ENCODE measurements around the gene STK10.

STK10 gene

DNA sequence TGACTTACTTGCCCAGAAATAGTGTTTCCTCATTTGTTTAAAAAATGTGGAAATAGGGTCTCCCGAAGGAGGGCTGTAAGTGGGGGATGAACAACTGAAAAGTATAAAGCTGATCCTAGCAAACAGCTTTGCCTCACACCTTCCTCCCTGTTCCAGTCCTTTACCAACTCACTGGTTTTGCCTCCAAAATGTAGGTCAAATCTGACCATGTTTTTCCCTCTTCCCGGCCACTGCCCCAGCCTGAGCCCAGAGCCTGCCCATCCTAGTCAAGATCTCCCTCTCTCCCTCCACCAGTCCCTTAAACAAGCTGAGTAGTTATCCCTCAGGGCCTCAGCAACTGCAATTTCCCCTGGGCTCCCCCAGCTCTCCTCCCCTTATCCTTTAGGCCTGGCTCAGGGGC, 99.2 kb downstream of the STK10 start:
- TF ChIP-seq, protein P1, sequence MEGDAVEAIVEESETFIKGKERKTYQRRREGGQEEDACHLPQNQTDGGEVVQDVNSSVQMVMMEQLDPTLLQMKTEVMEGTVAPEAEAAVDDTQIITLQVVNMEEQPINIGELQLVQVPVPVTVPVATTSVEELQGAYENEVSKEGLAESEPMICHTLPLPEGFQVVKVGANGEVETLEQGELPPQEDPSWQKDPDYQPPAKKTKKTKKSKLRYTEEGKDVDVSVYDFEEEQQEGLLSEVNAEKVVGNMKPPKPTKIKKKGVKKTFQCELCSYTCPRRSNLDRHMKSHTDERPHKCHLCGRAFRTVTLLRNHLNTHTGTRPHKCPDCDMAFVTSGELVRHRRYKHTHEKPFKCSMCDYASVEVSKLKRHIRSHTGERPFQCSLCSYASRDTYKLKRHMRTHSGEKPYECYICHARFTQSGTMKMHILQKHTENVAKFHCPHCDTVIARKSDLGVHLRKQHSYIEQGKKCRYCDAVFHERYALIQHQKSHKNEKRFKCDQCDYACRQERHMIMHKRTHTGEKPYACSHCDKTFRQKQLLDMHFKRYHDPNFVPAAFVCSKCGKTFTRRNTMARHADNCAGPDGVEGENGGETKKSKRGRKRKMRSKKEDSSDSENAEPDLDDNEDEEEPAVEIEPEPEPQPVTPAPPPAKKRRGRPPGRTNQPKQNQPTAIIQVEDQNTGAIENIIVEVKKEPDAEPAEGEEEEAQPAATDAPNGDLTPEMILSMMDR (conservative IDR thresholded peaks at IDR 0.05; ENCODE audit: low read length): no peak
- no peak overlapping the region for H3K4me3 ChIP-seq (ENCODE audit: low read length)
- no peak for DNase-seq (ENCODE audit: low read depth)

DNA sequence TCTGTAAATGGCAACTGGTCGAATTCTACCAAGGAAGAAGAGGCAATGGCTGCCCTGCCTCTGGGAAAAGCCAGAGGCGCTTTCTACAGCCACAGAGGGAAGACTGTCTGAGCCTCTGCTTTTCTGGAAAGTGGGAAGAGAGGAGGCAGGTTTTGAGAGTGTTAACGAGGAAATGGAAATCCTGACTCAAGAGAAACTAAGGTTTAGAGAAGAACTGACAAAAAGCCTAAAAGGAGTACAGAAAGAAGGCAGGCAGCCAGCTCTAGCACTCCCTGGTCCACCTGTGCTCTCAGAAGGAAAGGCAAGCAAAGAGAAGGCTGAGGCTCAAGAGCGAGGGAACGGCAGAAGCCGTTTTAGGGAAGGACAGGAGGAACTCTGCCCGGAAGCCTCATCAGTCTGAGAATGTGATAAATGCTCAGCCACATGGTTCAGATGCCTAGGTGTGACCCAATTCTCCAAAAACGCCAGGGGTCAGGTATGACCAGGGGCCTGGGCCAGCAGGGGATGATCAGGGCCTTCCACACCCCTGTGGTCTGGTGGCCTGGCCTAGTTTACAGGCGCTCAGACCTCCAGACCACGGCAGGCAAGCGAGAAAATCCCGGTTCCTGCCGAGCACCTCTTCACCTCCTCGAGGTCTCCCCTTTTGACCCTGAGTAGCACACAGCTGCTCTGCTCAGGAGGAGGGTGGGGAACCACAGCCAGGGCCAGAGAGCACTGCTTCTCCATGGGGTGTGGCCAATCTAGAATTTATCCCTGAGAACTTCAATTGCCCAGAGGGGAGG, 101.6 kb downstream of the STK10 start:
- no peak overlapping the region for H3K4me3 ChIP-seq (ENCODE audit: low read length)
- TF ChIP-seq, protein P1 (conservative IDR thresholded peaks at IDR 0.05; ENCODE audit: low read length): no peak
- no peak for DNase-seq (ENCODE audit: low read depth)

DNA sequence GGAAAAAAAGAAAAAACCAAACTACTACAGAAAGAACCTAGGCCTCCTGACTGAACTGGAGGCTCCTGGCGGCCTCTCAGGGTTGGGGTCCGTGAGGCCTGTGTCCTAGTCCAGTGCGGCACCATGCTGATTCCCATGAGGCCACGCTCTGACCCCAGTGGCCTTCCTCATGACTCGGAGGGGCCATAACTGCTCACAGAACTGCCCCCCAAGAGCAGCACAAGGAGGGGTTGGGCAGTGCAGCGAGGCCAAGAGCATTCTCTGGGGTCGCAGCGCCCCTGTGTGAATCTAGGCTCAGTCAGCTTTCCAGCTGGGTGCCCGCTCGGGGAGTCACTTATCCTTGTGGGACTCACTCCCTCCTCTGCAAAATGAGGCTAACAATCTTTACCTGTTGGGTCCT, 102.3 kb downstream of the STK10 start:
- H3K4me3 ChIP-seq (ENCODE audit: low read length): no peak overlapping the region
- TF ChIP-seq, protein P1 (conservative IDR thresholded peaks at IDR 0.05; ENCODE audit: low read length): no peak
- DNase-seq (ENCODE audit: low read depth): no peak

DNA sequence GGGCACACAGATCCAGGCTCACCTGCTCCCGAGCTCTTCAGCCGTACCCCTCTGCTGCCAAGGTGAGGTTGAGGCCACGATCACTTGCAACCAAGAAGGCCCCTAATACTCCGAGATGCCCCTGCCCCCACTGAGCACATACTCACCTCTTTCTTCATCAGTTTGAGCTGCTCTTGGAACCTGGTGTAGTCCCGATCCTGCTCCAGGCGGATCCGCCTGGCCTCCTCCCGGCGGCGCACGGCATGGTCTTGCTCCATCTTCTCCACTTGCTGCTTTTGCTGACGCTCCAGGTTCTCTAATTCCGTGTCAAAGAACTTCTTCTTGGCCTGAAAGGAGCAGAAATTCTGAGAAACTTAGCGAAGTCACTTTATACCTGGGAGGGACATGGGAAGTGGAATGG, 105.8 kb downstream of the STK10 start:
- TF ChIP-seq, protein P1 (conservative IDR thresholded peaks at IDR 0.05; ENCODE audit: low read length): no peak
- no peak for DNase-seq (ENCODE audit: low read depth)
- H3K4me3 ChIP-seq (ENCODE audit: low read length): no peak overlapping the region

DNA sequence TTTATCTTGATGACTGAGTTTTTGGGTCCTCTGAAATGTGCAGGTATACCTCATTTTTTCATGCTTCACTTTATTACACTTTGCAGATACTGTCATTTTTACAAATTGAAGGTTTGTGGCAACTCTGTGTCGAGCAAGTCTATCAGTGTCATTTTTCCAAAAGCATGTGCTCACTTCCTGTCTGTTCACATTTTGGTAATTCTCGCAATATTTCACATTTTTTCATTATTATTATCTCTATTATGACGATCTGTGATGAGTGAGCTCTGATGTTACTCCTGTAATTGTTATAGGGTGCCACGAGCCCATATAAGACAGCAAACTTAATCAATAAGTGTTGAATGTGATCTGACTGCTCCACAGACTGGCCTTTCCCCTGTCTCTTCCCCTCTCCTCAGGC, 108.1 kb downstream of the STK10 start:
- TF ChIP-seq, protein P1 (conservative IDR thresholded peaks at IDR 0.05; ENCODE audit: low read length): no peak
- no peak for DNase-seq (ENCODE audit: low read depth)
- no peak overlapping the region for H3K4me3 ChIP-seq (ENCODE audit: low read length)

DNA sequence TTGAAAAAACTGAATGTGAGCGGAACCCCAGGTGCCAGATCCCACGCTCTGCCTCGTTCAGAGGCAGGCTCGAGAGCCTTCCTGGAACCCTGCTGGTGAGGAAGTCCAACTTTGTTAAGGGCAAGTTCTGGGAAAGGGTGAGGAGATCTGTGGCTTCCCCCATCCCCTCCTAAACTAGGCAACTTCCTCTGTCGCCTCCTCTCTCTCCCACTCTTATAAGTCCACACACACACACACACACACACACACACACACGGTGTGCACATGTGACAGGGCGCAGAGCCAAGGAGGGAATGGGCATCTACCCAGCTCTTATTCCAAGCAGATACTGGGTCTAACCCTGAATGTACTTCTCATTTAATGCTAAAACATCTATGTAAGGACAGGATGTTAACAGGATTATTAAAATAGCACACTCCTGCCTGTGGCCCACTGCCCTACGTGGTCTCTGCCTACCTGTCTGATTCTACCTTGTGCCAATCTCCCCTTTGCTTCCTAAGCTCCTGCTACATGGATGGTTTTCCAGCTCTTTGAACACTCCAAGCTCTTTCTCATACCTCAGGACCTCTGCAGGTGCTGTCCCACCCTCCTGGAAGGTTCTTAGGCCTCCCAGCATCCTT, 109.2 kb downstream of the STK10 start:
- TF ChIP-seq, protein P1 (conservative IDR thresholded peaks at IDR 0.05; ENCODE audit: low read length): no peak
- peak; percentile 59 for DNase-seq (ENCODE audit: low read depth)
- no peak overlapping the region for H3K4me3 ChIP-seq (ENCODE audit: low read length)

All from AG10803 (cell line).